Measurements from ENCODE around the gene MT1F.

DNA sequence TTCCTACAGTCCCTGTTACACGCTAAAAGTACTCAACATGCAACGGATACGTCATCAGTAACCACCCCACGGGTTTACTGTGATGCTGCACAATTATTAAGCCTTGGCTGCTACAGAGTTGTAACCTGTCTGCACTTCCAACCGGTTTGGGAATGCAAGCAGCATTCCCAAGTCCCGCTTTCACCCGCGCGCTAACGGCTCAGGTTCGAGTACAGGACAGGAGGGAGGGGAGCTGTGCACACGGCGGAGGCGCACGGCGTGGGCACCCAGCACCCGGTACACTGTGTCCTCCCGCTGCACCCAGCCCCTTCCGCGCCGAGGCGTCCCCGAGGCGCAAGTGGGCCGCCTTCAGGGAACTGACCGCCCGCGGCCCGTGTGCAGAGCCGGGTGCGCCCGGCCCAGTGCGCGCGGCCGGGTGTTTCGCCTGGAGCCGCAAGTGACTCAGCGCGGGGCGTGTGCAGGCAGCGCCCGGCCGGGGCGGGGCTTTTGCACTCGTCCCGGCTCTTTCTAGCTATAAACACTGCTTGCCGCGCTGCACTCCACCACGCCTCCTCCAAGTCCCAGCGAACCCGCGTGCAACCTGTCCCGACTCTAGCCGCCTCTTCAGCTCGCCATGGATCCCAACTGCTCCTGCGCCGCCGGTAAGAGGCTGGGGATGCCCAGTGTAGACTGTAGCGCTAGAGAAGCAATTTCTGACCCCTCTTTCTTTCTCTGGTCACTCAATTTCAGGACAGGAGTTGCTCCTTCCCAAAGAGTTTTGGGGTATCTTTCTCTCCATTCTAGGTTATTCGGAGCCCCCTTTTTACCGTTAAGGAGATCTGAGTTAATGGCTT is 49.5 kb upstream of the MT1F start, which contains the start of gene MT2A:
- peak; percentile 37; the same call in 1 of the 2 replicates for TF ChIP-seq ZFX (IDR thresholded peaks at IDR 0.05)
- TF ChIP-seq, protein P1, sequence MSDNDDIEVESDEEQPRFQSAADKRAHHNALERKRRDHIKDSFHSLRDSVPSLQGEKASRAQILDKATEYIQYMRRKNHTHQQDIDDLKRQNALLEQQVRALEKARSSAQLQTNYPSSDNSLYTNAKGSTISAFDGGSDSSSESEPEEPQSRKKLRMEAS (IDR thresholded peaks at IDR 0.05), result no peak
- TF ChIP-seq, protein P2, sequence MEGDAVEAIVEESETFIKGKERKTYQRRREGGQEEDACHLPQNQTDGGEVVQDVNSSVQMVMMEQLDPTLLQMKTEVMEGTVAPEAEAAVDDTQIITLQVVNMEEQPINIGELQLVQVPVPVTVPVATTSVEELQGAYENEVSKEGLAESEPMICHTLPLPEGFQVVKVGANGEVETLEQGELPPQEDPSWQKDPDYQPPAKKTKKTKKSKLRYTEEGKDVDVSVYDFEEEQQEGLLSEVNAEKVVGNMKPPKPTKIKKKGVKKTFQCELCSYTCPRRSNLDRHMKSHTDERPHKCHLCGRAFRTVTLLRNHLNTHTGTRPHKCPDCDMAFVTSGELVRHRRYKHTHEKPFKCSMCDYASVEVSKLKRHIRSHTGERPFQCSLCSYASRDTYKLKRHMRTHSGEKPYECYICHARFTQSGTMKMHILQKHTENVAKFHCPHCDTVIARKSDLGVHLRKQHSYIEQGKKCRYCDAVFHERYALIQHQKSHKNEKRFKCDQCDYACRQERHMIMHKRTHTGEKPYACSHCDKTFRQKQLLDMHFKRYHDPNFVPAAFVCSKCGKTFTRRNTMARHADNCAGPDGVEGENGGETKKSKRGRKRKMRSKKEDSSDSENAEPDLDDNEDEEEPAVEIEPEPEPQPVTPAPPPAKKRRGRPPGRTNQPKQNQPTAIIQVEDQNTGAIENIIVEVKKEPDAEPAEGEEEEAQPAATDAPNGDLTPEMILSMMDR (IDR thresholded peaks at IDR 0.05 in 2 of 3, conservative IDR thresholded peaks at IDR 0.05 in 1 of 3; ENCODE audit: borderline replicate concordance in 1 of 3, insufficient read depth in 1 of 3, low read depth in 2 of 3, low read length in 2 of 3), result no peak

Measured in HCT116 (cell line).